IMR-90 (cell line): ENCODE data around the gene PPP1R14B. TPM values are rescaled to one million over a fixed set of nuclear protein-coding genes. Genes with fewer than 3 reads are reported as not detected.

Experiments
- ATAC-seq: fragments of 200-7000 bp; cut with Tn5 transposase; 2 replicates; pipeline ENCODE4 v1.9.1; 2020; ENCODE audit warnings: low read depth, mild to moderate bottlenecking, moderate library complexity
- BruUV-seq: library from RNA; stranded (reverse); fragments of 400-500 nt; replicated peaks from 2 replicates; lab custom pipeline; 2021; lab: Mats Ljungman, UMichigan
- CTCF ChIA-PET: fragments of 300-600 bp; formaldehyde crosslinking; extraction: SDS; loops from one replicate; lab custom pipeline; 2021; ENCODE audit warnings: antibody characterized with exemption; lab: Yijun Ruan, JAX
- POLR2A ChIA-PET: fragments of 300-600 bp; sonication (Branson Sonifier 250); formaldehyde crosslinking; loops from one replicate; lab custom pipeline; 2022; ENCODE audit warnings: antibody characterized with exemption; ENCODE audit not compliant: unreplicated experiment; lab: Charles Lee
- DNase-seq: peaks from one replicate; pipeline ENCODE4 v3.0.0; 2013
- H2AFZ ChIP-seq: replicated peaks from 2 replicates; pipeline ENCODE3; 2013; ENCODE audit warnings: low read length, mild to moderate bottlenecking; ENCODE audit not compliant: poor library complexity
- H2AK5ac ChIP-seq: 2 replicates; pipeline ENCODE4 v1.6.1; 2013; ENCODE audit warnings: low read depth, low read length, inconsistent platforms
- H2AK9ac ChIP-seq: replicated peaks from 2 replicates; pipeline ENCODE3; 2013; ENCODE audit warnings: mild to moderate bottlenecking, low read depth, low read length, moderate library complexity; ENCODE audit not compliant: poor library complexity
- H2BK120ac ChIP-seq: 2 replicates; pipeline ENCODE4 v1.6.1; 2013; ENCODE audit warnings: low read depth, low read length, inconsistent platforms
- H2BK15ac ChIP-seq: 3 replicates; pipeline ENCODE4 v1.6.1; 2013; ENCODE audit warnings: low read depth, low read length, inconsistent platforms
- H2BK20ac ChIP-seq: 2 replicates; pipeline ENCODE4 v1.6.1; 2013; ENCODE audit warnings: low read depth, mild to moderate bottlenecking, inconsistent platforms, low read length, moderate library complexity
- H2BK5ac ChIP-seq: 2 replicates; pipeline ENCODE4 v1.6.1; 2013; ENCODE audit warnings: mild to moderate bottlenecking, low read depth, low read length, inconsistent platforms; ENCODE audit not compliant: poor library complexity, severe bottlenecking
- H3K14ac ChIP-seq: replicated peaks from 2 replicates; pipeline ENCODE4 v1.6.1; 2013; ENCODE audit warnings: low read depth, low read length, inconsistent platforms
- H3K18ac ChIP-seq: 2 replicates; pipeline ENCODE4 v1.6.1; 2013; ENCODE audit warnings: low read depth, low read length, control low read depth
- H3K23ac ChIP-seq: 2 replicates; pipeline ENCODE4 v1.6.1; 2013; ENCODE audit warnings: low read depth, low read length, inconsistent platforms
- H3K27ac ChIP-seq: 2 replicates; pipeline ENCODE4 v1.5.1; 2013; ENCODE audit warnings: mild to moderate bottlenecking, control low read depth, low read length; ENCODE audit not compliant: insufficient read depth
- H3K27me3 ChIP-seq: 2 replicates; pipeline ENCODE4 v1.6.1; 2013; ENCODE audit warnings: low read length; ENCODE audit not compliant: control insufficient read depth, insufficient read depth
- H3K36me3 ChIP-seq: 2 replicates; pipeline ENCODE4 v1.6.1; 2013; ENCODE audit warnings: low read length, mixed read lengths; ENCODE audit not compliant: control insufficient read depth, insufficient read depth
- H3K4ac ChIP-seq: 2 replicates; pipeline ENCODE4 v1.6.1; 2013; ENCODE audit warnings: low read depth, low read length, inconsistent platforms
- H3K4me1 ChIP-seq: 2 replicates; pipeline ENCODE4 v1.6.1; 2013; ENCODE audit warnings: low read length, mixed read lengths; ENCODE audit not compliant: control insufficient read depth, insufficient read depth
- H3K4me2 ChIP-seq: 2 replicates; pipeline ENCODE4 v1.6.1; 2013; ENCODE audit warnings: low read depth, mild to moderate bottlenecking, control low read depth, low read length, moderate library complexity
- H3K4me3 ChIP-seq: 2 replicates; pipeline ENCODE4 v1.5.1; 2013; ENCODE audit warnings: low read depth, mild to moderate bottlenecking, control low read depth, low read length, moderate library complexity; ENCODE audit not compliant: insufficient read depth
- H3K56ac ChIP-seq: 2 replicates; pipeline ENCODE4 v1.6.1; 2013; ENCODE audit warnings: low read length, inconsistent platforms; ENCODE audit not compliant: insufficient read depth; ENCODE audit errors: extremely low read depth
- H3K79me1 ChIP-seq, 2 experiments: 2 replicates each; pipeline ENCODE4 v1.6.1; 2013; ENCODE audit warnings: low read length in 2 of 2, inconsistent platforms in 1 of 2, low read depth in 1 of 2
- H3K9ac ChIP-seq: 2 replicates; pipeline ENCODE4 v1.6.1; 2013; ENCODE audit warnings: low read depth, low read length, control low read depth
- H3K9me1 ChIP-seq: 2 replicates; pipeline ENCODE4 v1.6.1; 2013; ENCODE audit warnings: low read length, inconsistent platforms; ENCODE audit not compliant: insufficient read depth
- H3K9me3 ChIP-seq: 2 replicates; pipeline ENCODE4 v1.6.1; 2013; ENCODE audit warnings: low read length; ENCODE audit not compliant: control insufficient read depth, insufficient read depth
- H4K20me1 ChIP-seq: 2 replicates; pipeline ENCODE4 v1.6.1; 2013; ENCODE audit warnings: low read length, inconsistent platforms; ENCODE audit not compliant: insufficient read depth
- H4K5ac ChIP-seq: 2 replicates; pipeline ENCODE4 v1.6.1; 2013; ENCODE audit warnings: mild to moderate bottlenecking, low read depth, low read length, control low read depth
- H4K8ac ChIP-seq, 2 experiments: 2 replicates each; pipeline ENCODE4 v1.6.1; 2013; ENCODE audit warnings: low read depth in 2 of 2, low read length in 2 of 2, control low read depth in 1 of 2, inconsistent platforms in 1 of 2
- H4K91ac ChIP-seq: 2 replicates; pipeline ENCODE4 v1.6.1; 2013; ENCODE audit warnings: low read depth, low read length, inconsistent platforms; ENCODE audit not compliant: insufficient read depth
- BHLHE40 ChIP-seq: fragments of 150-350 bp; IDR thresholded peaks from 2 replicates; pipeline ENCODE4 v1.6.1; 2016; ENCODE audit warnings: mild to moderate bottlenecking, low read depth, low read length
- CEBPB ChIP-seq: IDR thresholded peaks from 2 replicates; pipeline ENCODE4 v1.6.1; 2012; ENCODE audit warnings: low read depth, low read length, improper control_type of control experiment
- CHD1 ChIP-seq: IDR thresholded peaks from 2 replicates; pipeline ENCODE4 v1.6.1; 2012; ENCODE audit warnings: low read depth, low read length, improper control_type of control experiment
- CTCF ChIP-seq: conservative IDR thresholded peaks from 2 replicates; pipeline ENCODE4 v1.5.1; 2012; ENCODE audit warnings: mild to moderate bottlenecking, low read depth, low read length, improper control_type of control experiment
- ELK1 ChIP-seq: fragments of 150-350 bp; IDR thresholded peaks from 2 replicates; pipeline ENCODE4 v1.6.1; 2016; ENCODE audit warnings: low read depth, mild to moderate bottlenecking, low read length, moderate library complexity, borderline replicate concordance
- FOS ChIP-seq: fragments of 150-350 bp; IDR thresholded peaks from 2 replicates; pipeline ENCODE4 v1.6.1; 2016; ENCODE audit warnings: low read depth, low read length
- MAFK ChIP-seq: IDR thresholded peaks from 2 replicates; pipeline ENCODE4 v1.6.1; 2012; ENCODE audit warnings: low read depth, low read length, improper control_type of control experiment
- MXI1 ChIP-seq: IDR thresholded peaks from 2 replicates; pipeline ENCODE4 v1.6.1; 2012; ENCODE audit warnings: low read depth, mild to moderate bottlenecking, low read length, moderate library complexity, borderline replicate concordance
- NFE2L2 ChIP-seq: fragments of 150-350 bp; IDR thresholded peaks from 2 replicates; pipeline ENCODE4 v1.6.1; 2016; ENCODE audit warnings: low read depth, mild to moderate bottlenecking, low read length
- RAD21 ChIP-seq: IDR thresholded peaks from 2 replicates; pipeline ENCODE4 v1.6.1; 2012; ENCODE audit warnings: low read length, improper control_type of control experiment
- SMC3 ChIP-seq: fragments of 150-350 bp; IDR thresholded peaks from 2 replicates; pipeline ENCODE4 v1.6.1; 2016; ENCODE audit warnings: low read depth, mild to moderate bottlenecking, antibody characterized with exemption, low read length, moderate library complexity
- USF2 ChIP-seq: fragments of 150-350 bp; IDR thresholded peaks from 2 replicates; pipeline ENCODE4 v1.6.1; 2017; ENCODE audit warnings: mild to moderate bottlenecking, antibody characterized with exemption, low read length, low read depth
- WGBS, 2 experiments: methylation state at CpG; one replicate each; pipeline versions ENCODE4 v1.1.5 to v1.1.7; 2013; ENCODE audit warnings: missing lambda C conversion rate in 2 of 2; ENCODE audit not compliant: insufficient read length in 1 of 2; ENCODE audit errors: extremely low coverage in 2 of 2; 5-methylcytosine and 5-hydroxymethylcytosine counted together
- dilution Hi-C: fragments of 300-500 bp; cut with HindIII; formaldehyde crosslinking; loops from one replicate; pipeline ENCODE4 v1.14.3; 2018; ENCODE audit warnings: low sequenced_read_pairs; ENCODE audit not compliant: unreplicated experiment
- in situ Hi-C: fragments of 300-500 bp; cut with MboI; formaldehyde crosslinking; loops from 3 replicates; pipeline ENCODE4 v1.14.3; 2019; ENCODE audit warnings: low sequenced_read_pairs, inconsistent platforms, mixed read lengths
- intact Hi-C: fragments of 100-400 bp; cut with micrococcal nuclease; formaldehyde crosslinking; loops from 2 replicates; pipeline ENCODE4 v1.10.0; 2022
- polyA plus RNA-seq, 3 experiments: library from polyadenylated mRNA; depleted of rRNA; stranded (reverse); fragments of >200 nt; gene quantifications; 2 replicates each; pipeline ENCODE4 v1.2.3, GENCODE V29; 2012; ENCODE audit warnings: low replicate concordance in 1 of 3
- total RNA-seq: library from RNA; depleted of rRNA; stranded (reverse); fragments of >200 nt; gene quantifications from 2 replicates; pipeline ENCODE4 v1.2.3, GENCODE V29; 2012

PPP1R14B gene
- total and polyA plus RNA-seq, 2 of the 4 experiments (the other 2 are of a cell fraction): 176 to 257 TPM

- no peak overlapping the region for H3K14ac ChIP-seq
- TF ChIP-seq ELK1 (no peak), BHLHE40 (no peak), SMC3 (no peak), FOS (no peak), CEBPB (no peak), USF2 (no peak), MXI1 (no peak), RAD21 (no peak), CHD1 (no peak), NFE2L2 (no peak), CTCF (no peak), MAFK (no peak)
- no peak overlapping the region for H4K8ac ChIP-seq
- no peak overlapping the region for H2AFZ ChIP-seq
- ATAC-seq: no peak
- intact Hi-C loops: no loop called here
- no peak overlapping the region for H4K5ac ChIP-seq
- peaks cover 13% of the 10 kb centered on the region for H3K9me1 ChIP-seq
- WGBS, 2 experiments: no CpG with 5 or more reads among the region's 12 CpGs
- in situ Hi-C loops: no loop called here
- BruUV-seq: no TSS peak
- H3K9ac ChIP-seq: no peak overlapping the region
- CTCF ChIA-PET: no interaction called here
- H3K23ac ChIP-seq: no peak overlapping the region
- H3K4me1 ChIP-seq: peaks cover 16% of the 10 kb centered on the region
- H2BK20ac ChIP-seq: no peak overlapping the region
- no peak overlapping the region for H3K18ac ChIP-seq
- H3K36me3 ChIP-seq: peaks cover 19% of the 10 kb centered on the region
- H2AK5ac ChIP-seq: no peak overlapping the region
- 0 out of 2 replicates have a peak, but pooled peaks cover 1% of the 10 kb centered on the region for H4K20me1 ChIP-seq
- no peak overlapping the region for H2BK120ac ChIP-seq
- no peak overlapping the region for H3K4me2 ChIP-seq
- H3K79me1 ChIP-seq: peaks cover 26 to 47% of the 10 kb centered on the region in 2 experiments; a peak in 3 of 4 replicates
- POLR2A ChIA-PET: no interaction called here
- no peak overlapping the region for H3K27ac ChIP-seq
- no peak overlapping the region for H3K4ac ChIP-seq
- no peak overlapping the region for H3K56ac ChIP-seq
- H3K4me3 ChIP-seq: no peak overlapping the region
- H3K27me3 ChIP-seq: no peaks in the 10 kb centered on the region
- H2BK5ac ChIP-seq: no peak overlapping the region
- peak overlapping the region; percentile 51 for H2AK9ac ChIP-seq
- DNase-seq: no peak
- H4K91ac ChIP-seq: no peak overlapping the region
- H3K9me3 ChIP-seq: no peaks in the 10 kb centered on the region
- H2BK15ac ChIP-seq: no peak overlapping the region
- dilution Hi-C loops: no loop called here
Measured at GRCh38 chr11:64237484-64237951, 9.2 kb downstream of the PPP1R14B start.
